ENCODE data around the gene ZFP82. TPM values are rescaled to one million over a fixed set of nuclear protein-coding genes. Genes with fewer than 3 reads are reported as not detected.

The ZFP82 gene
- total RNA-seq, 1 experiment from 2014 or later, result not detected

- TF ChIP-seq TCF7L2 (IDR thresholded peaks at IDR 0.05; ENCODE audit: borderline replicate concordance, extremely low read depth, insufficient read depth, insufficient read length) (no peak), ATF3 (IDR thresholded peaks at IDR 0.05) (no peak), ELF1 (IDR thresholded peaks at IDR 0.05; ENCODE audit: borderline replicate concordance, low read depth) (no peak), ZFX (IDR thresholded peaks at IDR 0.05) (no peak), SRF (IDR thresholded peaks at IDR 0.05; ENCODE audit: low read depth) (no peak)
Measured at GRCh38 chr19:36377541-36378178, 40.8 kb downstream of the ZFP82 start (continued).

GRCh38 chr19:36373638-36374156 lies 44.7 kb downstream of the ZFP82 start:
- Histone ChIP-seq H2AFZ (ENCODE audit: low read depth, low read length, poor library complexity, severe bottlenecking) (no peak overlapping the region), H3K9me2 (ENCODE audit: insufficient read depth) (no peaks in the 10 kb centered on the region), H3K9me3 (ENCODE audit: control insufficient read depth in 1 of 2, insufficient read depth in 1 of 2, low read depth in 1 of 2, low read length in 2 of 2) (no peaks in the 10 kb centered on the region), H3K36me3 (ENCODE audit: control insufficient read depth in 1 of 2, insufficient read depth in 2 of 2, low read length in 2 of 2) (no peaks in the 10 kb centered on the region), H3K9ac (ENCODE audit: low read length) (no peak overlapping the region), H4K20me1 (ENCODE audit: insufficient read depth) (no peaks in the 10 kb centered on the region), H3K4me2 (ENCODE audit: low read length) (no peak overlapping the region), H3K27me3 (ENCODE audit: insufficient read depth, low read length) (no peaks in the 10 kb centered on the region), H3K79me2 (ENCODE audit: insufficient read depth, low read length) (no peaks in the 10 kb centered on the region), H3K4me3 (replicated peaks in 1 of 2; ENCODE audit: low read depth in 1 of 2, low read length in 2 of 2) (no peak overlapping the region), H3K27ac (ENCODE audit: low read depth, low read length) (no peak overlapping the region), H3K4me1 (ENCODE audit: control insufficient read depth in 1 of 2, insufficient read depth in 2 of 2, low read length in 2 of 2) (peaks cover 3 to 7% of the 10 kb centered on the region in 2 experiments; a peak in 3 of 4 replicates)
- no peak for ATAC-seq
- ChIA-PET POLR2A (interaction anchor here (0.7 kb wide), 1 partner anchor 844 kb away, joined by 4 read pairs; the partner anchor contains the start of gene ZNF383), RAD21 (ENCODE audit: low non-redundant PET in 1 of 2, low total read pairs in 2 of 2, uncharacterized antibody in 2 of 2, unreplicated experiment in 2 of 2) (no interaction called here), CTCF (no interaction called here)
- no TSS peak for BruUV-seq (replicated peaks)
- DNase-seq (ENCODE audit: low read depth, low spot score), result no peak
- intact Hi-C loops (cut with micrococcal nuclease), result loop anchor here (10.0 kb wide), 1 partner anchor 159 kb away; the partner anchor contains the start of genes ZNF146 and ZNF565
- no peak for TF ChIP-seq EZH2 (IDR thresholded peaks at IDR 0.05)
- TF ChIP-seq JUND (IDR thresholded peaks at IDR 0.05), result no peak
- no peak for TF ChIP-seq ZNF274 (IDR thresholded peaks at IDR 0.05; ENCODE audit: low read depth, low read length)
- no peak for TF ChIP-seq FOSL1 (IDR thresholded peaks at IDR 0.05; ENCODE audit: low read depth)
- no peak for TF ChIP-seq POLR2AphosphoS5 (IDR thresholded peaks at IDR 0.05; ENCODE audit: low read depth, low read length)
- TF ChIP-seq EGR1 (IDR thresholded peaks at IDR 0.05; ENCODE audit: low read depth), result no peak
- TF ChIP-seq RAD21 (IDR thresholded peaks at IDR 0.05; ENCODE audit: low read depth), result no peak
- TF ChIP-seq MAX (IDR thresholded peaks at IDR 0.05), result no peak
- TF ChIP-seq SP1 (IDR thresholded peaks at IDR 0.05; ENCODE audit: low read depth), result no peak
- no peak for TF ChIP-seq ZBTB33 (IDR thresholded peaks at IDR 0.05; ENCODE audit: extremely low read depth, insufficient replicate concordance, low read length)
- no peak for TF ChIP-seq ELF1 (IDR thresholded peaks at IDR 0.05; ENCODE audit: borderline replicate concordance, low read depth)
- TF ChIP-seq YY1 (IDR thresholded peaks at IDR 0.05; ENCODE audit: extremely low read depth, insufficient replicate concordance, low read depth, low read length), result no peak
- no peak for TF ChIP-seq REST (IDR thresholded peaks at IDR 0.05; ENCODE audit: low read depth)
- no peak for TF ChIP-seq EZH2phosphoT487 (IDR thresholded peaks at IDR 0.05; ENCODE audit: borderline replicate concordance)
- no peak for TF ChIP-seq TCF7L2 (IDR thresholded peaks at IDR 0.05; ENCODE audit: borderline replicate concordance, extremely low read depth, insufficient read depth, insufficient read length)
- no peak for TF ChIP-seq POLR2A (IDR thresholded peaks at IDR 0.05; ENCODE audit: borderline replicate concordance, extremely low read depth, insufficient read depth, insufficient read length)
